Left renal cortex interstitium (tissue), 4 donors: Measurements from ENCODE around the gene ZC3HAV1. TPM values are rescaled to one million over a fixed set of nuclear protein-coding genes. Genes with fewer than 3 reads are reported as not detected.
"Not testable (repeated sequence)": the region's sequence is repeated elsewhere in the genome, so short reads cannot be mapped to it uniquely, and the experiment has no call there.

ENCODE experiments used
- DNase-seq, 4 donors: peaks; one replicate each; pipeline ENCODE4 v3.0.0-alpha.2; 2013; ENCODE audit warnings: low read depth in 4 of 4, low spot score in 2 of 4, missing footprints in 1 of 4
- polyA plus RNA-seq, 4 donors: library from polyadenylated mRNA; unstranded; fragments of 120-200 nt; gene quantifications; one replicate each; pipeline ENCODE4 v1.2.1, GENCODE V29; 2013; ENCODE audit not compliant: insufficient read length in 4 of 4

Gene ZC3HAV1
- polyA plus RNA-seq, 4 donors = 15.7 to 22.3 (median 18.8) TPM

DNA sequence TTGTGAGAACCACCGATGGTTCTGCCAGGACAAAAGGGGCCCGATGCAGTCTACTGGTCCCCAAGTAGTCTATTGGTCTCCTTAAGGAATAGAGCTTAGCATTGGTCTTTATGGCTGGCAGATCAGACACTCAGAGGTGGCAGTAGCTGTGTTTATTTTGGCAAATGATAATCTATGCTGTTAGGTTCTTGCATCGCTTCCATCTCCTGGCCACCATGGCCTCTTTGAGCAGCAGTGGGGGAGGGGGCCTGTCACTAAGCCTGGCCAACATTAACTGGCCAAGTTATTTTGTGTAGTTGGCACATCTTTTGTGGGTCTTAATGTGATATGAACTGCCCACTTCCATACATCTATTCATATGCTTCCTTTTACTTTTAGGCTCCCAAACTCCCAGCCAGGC is 4.5 kb upstream of the ZC3HAV1 start:
- DNase-seq = no peak

DNA sequence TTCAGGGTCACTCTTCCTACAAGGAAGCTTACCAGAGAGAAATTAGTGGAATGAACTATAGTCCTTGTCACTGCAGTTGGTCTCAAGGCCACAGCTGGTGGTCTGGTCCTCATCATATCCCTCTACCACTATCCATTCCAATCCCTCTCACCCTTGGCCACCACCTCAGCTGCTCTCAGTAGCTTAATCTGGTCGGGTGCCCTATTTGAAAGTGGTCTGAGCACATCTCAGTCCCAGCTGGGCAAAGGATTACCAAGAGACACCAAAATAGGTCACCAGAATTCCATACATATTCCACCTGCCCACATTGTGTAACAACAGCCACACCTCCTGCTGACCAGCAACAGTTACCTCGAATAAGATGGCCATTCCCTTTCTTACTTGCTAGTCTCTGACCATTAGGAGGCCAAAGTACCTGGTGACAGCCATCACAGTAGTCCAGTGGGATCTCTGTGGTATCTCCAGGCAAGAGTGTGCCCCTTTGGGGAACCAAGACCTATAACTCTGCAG is 3.3 kb upstream of the ZC3HAV1 start:
- DNase-seq = no peak

DNA sequence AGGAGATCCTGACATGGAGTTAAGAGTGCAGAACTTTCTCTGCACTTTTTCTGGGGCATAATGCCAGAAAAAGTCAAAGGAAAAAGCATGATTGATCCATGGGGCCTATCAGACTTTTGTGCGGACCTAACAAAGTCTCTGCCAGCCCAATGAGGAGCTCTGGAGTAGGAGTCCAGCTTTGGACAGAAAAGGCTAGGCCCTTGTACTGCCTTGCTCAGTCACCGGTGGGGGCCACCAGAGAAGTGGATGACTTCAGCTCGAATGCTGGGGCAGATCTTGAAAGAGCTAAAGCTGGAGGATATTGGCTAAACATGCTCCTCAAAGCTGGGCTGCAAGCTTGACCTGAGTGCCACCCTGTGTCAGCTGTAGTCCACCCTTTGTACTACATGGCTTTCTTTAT is 2.8 kb upstream of the ZC3HAV1 start:
- no peak for DNase-seq

DNA sequence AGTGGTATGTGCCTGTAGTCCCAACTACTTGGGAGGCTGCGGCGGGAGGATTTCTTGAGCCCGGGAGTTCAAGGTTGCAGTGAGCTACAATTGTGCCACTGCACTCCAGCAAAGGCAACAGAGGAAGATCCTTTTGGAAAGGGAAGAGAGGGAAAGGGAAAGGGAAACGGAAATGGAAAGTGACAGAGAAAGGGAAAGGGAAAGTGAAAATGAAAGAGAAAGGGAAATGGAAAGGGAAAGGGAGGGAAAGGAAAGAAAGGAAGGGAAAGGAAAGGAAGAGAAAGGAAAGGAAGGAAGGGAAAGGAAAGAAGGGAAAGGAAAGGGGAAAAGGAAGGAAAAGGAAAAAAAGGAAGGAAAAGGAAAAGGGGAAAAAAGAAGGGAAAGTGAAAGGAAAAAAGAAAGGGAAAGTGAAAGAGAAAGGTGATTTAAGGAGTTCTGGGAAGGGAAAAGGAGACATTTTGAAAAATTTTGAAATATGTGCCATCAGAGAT is 2.3 kb upstream of the ZC3HAV1 start:
- no peak for DNase-seq

DNA sequence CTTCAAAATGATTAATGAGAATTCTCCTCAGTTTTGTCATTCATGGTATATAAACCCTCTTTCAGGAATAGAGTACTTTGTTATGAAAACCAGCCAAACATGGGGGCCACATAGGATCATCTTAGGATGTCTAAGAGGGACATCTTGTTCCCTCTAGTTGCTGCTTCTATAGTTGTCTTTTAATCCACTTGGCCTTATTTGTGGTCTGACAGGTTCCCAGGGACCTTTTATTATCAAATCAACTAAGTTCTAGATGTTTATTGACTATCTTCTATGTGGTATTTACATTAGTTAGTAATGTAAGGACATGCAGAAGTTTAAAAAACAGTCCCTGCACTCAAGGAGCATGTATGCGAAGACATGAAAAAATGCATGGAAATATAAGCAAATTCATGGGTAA is 1.6 kb upstream of the ZC3HAV1 start:
- DNase-seq = no peak

DNA sequence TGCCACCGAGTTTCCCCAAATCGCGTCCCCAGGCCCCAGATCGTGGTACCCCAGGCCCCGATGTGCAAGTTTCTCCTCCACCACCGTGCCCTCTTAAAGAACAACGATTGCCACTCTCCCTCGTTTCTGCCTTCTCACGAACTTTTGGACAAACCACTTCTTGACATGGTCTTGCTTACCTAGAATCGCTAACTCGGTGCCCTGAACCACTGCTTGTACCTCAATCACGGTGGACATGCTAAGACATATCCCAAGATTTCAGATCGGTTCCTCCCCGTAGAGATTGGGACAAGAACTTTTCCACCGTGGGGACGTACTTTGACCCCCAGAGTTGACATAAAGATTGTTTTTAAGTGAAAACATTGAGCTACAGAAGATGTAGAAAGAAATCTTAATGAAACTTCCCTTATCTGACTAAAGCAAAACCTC is 477 bp upstream of the ZC3HAV1 start:
- DNase-seq = no peak

DNA sequence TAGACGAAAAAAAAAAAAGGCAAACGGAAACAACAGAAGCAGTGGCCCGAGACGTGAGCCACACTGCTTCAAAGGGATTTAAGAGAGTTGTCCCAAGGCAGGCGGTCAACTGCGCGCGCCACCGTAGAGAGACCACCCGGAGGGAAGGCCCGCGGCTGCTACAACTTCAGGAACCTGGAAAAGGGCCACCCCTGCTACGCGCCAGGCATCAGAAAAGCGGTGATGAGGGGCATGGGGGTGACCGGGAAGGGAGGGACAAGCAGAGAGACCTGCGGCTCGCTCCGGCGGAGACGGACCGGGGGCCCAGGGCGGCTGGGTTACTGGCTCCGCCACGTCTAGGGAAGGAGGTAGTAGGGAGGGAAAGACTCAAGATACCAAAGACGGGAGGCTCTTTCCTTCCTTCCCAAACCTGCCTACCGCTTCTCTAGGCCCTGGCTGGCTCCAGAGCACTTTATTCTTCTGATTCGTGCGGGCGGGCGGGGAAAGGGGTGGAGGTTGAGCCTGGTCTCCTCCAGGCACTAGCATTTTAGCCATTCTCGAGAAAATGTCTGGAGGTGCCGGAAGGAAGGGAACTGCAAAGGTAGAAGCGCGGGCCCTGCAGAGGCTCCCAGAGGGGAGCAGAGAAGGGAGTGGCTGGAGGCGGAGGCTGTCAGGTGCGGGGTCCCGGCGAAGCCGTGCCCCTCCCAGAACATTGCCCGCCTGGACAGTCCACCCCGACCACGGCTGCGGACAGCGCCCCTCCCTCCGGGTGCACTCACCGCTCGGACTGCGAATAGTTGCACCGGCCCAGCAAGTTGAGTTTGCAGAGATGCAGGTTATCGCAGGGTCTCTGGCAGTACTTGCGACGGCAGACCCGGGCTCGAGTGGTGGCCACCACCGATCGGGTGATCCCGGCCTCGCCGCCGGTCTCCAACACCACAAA is 993 bp downstream of the ZC3HAV1 start:
- peak in 1 of 4 donors; percentile 48 for DNase-seq

DNA sequence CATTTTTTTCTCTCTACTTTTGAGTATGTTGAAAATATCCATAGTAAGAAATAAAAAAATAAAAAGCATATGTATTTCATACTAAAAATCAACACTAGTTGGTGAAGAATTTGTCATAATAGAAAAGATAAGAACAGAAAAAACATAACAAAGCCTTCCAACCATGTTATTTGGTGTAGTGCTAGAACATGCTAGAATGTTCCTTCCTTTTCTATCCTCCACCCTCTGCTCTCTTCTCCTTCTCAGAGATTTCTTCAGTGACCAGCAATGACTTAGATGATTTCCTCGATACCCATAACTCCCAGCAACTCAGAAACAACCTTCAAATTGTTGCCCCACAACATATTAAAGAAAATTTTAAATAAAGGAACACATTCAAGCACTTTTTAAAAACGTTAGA is 2.6 kb downstream of the ZC3HAV1 start:
- no peak for DNase-seq

DNA sequence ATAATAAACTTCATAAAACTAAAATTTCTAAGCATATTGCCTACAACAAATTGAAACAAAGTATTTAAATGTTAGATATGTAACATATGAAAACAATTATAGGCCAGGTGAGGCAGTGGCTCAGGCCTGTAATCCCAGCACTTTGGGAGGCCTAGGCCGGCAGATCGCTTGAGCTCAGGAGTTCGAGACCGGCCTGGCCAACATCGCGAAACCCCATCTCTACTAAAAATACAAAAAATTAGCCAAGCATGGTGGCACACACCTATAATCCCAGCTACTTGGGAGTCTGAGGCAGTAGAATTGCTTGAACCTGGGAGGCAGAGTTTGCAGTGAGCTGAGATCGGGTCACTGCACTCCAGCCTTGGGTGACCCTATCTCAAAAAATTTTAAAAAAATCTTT is 3.3 kb downstream of the ZC3HAV1 start:
- not testable (repeated sequence) for DNase-seq

DNA sequence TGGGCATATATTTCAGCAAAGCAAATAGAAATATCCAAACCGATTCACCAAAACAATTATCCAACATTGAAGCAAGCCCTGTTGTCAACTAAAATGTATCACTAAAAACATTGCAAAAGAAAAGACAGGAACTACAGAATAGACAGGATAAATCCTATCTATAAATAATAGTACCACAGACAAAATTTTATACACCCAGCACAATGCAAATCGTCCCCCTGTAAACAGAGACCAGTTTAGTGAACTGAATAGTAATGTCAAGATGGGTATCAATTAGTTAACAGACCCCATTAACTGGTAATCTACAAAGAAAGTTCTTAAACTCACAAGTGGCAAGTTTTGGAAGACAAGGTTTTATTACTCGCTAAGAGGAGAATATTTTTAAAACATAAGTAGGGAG is 4.0 kb downstream of the ZC3HAV1 start:
- DNase-seq = no peak

DNA sequence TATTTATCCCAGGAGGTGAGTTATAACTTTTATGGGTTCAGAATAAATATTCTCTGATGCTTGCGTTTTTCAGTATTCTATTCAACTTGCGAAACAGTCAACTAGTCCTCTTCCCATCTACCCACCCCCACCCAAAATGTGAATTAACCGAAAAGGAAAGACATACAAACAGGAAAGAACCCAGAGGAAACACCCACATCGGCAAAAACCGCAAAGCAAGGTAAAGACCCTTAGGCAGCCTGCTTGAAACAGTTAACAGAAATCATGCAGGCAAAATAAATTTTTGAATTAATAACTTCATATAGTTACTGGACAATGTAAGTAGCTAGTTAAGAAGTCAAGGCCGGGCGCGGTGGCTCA is 5.4 kb downstream of the ZC3HAV1 start:
- no peak for DNase-seq

DNA sequence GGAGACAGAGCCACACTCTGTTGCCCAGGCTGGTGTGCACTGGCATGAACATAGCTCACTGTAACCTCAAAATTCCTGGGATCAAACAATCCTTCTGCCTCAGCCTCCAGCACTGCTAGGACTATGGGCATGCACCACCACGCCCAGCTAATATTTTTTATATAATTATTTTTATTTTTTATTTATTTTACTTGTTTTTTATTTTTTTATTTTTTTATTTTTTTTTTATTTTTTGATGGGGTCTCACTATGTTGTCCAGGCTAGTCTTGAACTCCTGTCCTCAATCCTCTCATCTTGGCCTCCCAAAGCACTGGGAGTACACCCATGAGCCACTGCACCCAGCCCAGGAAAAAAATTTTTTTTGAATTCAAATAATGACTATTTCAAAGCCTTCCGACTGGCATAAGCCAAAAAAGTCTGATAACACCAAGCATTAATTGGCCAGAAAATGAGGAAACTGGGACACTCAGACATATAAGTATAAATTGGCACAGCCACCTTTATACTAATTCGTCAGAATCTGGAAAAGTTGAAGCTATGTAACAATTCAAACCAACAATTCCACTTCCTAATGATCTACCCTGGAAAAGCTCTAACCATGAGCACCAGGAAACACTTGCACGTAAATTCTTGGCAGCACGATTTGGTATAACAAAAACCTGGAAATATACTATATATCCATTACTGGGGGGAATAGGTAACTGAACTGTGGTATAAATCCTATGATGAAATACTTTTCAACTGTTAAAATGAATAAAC is 6.3 kb downstream of the ZC3HAV1 start:
- DNase-seq = no peak

DNA sequence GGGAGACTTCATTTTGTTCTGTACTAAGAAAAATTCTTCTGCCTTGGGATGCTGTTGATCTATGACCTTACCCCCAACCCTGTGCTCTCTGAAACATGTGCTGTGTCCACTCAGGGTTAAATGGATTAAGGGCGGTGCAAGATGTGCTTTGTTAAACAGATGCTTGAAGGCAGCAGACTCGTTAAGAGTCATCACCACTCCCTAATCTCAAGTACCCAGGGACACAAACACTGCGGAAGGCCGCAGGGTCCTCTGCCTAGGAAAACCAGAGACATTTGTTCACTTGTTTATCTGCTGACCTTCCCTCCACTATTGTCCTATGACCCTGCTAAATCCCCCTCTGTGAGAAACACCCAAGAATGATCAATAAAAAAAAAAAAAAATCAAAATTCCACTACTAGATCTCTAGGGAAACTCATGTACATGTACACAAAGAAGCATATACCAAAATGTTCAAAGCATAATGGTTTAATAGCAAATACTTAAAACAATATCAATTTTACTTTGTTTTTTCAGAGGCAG is 7.8 kb downstream of the ZC3HAV1 start:
- not testable (repeated sequence) for DNase-seq

DNA sequence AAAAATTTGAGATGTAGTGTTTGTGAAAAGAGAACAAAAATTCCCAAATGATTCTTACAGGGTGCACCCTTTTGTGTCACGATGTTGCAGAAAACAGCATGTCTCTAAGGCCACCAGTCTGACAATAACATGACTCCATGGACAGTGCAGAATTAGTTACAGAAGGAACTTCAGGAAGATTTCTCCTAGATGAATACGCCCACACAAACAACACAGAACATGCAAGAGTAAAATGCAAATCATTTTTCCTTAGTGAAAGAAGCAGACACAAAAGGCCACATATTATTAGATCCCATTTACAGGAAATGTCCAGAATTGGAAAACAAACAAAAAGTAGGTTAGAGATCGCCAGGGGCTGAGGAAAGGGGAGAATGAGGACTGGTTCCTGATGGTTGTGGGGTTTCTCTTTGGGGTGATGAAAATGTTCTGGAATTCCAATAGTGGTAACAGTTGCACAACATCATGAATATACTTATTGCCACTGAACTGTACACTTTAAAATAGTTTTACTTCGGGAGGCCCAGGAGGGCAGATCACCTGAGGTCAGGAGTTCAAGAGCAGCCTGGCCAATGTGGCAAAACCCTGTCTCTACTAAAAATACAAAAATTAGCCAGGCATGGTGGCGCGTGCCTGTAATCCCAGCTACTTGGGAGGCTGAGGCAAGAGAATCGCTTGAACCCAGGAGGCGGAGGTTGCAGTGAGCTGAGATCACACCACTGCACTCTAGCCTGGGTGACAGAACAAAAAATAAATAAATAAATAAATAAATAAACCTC is 10.2 kb downstream of the ZC3HAV1 start:
- no peak for DNase-seq

DNA sequence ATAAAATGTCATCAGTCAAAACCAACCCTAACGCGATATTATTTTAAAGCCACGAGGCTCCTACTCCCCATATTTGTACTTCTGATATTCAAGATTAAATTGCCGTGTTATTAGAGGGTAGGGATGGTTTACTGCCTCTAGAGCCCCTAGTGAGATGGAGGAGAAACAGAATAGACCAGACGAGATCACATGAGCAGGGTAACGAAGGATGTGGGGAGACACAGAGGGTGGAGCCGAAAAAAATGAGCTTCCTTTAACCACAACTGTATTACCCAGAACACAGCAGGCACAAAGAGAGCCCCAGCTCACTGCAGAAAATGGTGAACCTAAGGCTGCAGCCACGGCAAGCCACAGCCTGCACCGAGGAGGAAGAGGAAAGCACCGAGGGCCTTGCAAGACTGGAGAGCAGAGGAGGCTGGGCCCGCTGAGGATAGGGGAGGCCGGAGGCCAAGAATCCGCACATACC is 14.3 kb downstream of the ZC3HAV1 start:
- DNase-seq = no peak

DNA sequence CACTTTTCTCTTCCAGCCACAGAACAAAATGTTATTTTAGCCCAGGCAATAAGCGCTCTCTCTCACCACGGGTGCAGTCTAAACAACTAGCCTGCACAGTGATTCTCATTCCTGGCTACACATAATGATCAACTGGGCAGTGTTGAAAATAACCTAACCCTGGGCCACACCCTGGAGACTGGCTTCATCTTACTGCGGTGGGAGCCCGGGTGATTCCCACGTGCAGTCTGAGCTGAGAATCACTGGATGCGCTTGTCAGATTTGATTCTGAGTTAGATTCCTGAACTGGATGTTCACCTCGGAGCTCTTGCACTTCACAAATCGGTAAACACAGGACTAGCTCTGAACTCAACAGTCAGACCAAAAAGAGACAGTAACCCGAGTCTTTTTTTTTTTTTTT is 14.9 kb downstream of the ZC3HAV1 start:
- no peak for DNase-seq

DNA sequence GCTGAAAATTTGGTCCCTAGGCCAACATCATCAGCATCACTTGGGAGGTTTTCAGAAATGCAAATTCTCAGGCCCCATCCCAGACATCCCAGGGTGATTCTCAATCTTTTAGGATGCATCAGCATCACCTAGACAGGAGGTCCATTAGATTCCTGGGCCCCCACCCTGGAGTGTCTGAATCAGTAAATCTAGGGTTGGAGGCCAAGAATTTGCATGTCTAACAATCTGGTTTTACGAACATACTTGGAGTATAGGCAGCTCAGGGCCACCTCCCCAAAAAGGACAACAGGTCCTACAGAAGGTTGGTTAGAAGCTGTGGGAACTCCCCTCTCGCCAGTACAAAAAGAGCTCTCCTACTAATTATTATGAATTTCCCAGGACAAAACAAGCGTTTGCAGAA is 15.5 kb downstream of the ZC3HAV1 start:
- DNase-seq = no peak

DNA sequence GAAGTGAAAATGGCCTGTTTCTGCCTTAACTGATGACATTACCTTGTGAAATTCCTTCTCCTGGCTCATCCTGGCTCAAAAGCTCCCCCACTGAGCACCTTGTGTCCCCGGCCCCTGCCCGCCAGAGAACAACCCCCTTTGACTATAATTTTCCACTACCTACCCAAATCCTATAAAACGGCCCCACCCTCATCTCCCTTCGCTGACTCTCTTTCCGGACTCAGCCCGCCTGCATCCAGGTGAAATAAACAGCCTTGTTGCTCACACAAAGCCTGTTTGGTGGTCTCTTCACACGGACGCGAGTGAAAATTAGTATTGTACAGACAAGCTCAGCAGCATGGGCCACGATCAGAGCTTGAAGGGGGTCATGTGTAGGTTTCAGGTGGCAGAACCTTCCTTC is 16.0 kb downstream of the ZC3HAV1 start:
- not testable (repeated sequence) for DNase-seq

DNA sequence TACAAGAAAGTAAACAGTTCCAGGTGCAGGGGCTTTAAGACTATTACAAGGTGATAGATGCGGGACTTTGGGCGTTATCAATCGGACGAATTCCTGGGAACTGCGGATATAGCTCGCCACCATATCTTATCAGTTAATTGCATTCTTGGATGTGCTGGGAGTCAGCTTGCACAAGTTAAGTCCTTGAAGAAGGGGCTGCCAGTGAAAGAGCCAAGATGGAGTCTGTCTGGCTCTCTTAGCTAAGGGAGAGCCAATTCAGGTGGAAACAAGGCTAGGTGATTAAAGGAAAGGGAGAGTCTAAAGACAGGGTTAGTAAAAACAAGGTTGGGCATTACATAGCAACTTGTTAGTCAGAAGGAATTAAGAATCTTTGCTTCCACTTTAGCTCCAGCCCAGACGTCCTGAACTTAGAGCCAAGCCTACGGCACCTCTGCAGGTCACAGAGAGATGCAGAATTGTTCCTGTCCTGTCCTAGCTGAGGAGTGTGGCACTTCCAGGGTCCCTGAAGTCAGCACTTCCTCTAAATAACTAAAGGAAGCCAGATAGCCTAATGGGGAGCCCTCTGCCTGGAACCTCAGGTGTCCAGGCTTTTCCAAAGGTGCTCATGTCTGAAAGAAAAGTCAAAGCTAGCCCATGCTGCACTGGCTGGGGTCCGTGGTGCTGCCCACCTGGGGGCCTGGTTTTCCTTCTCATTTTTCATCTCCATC is 17.3 kb downstream of the ZC3HAV1 start:
- DNase-seq = no peak

DNA sequence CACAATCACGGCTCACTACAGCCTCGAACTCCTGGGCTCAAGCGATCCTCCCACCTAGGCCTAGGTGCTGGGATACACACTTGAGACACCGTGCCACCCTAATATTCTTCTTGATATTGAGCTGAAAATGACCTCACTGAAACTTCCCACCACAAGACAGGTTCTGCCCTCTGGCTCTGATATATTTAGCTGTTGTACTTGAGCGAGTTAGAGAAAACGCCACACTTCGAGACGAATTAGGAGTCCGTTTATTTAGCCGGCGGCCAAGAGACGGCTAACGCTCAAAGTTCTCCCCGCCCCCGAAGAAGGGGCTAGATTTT is 17.9 kb downstream of the ZC3HAV1 start:
- DNase-seq = no peak
